ENCODE results near the gene GJC2. TPM values are rescaled to one million over a fixed set of nuclear protein-coding genes. Genes with fewer than 3 reads are reported as not detected.
"Not testable (repeated sequence)": the region's sequence is repeated elsewhere in the genome, so short reads cannot be mapped to it uniquely, and the experiment has no call there.

The GJC2 gene
- polyA plus RNA-seq, 3 donors, result 0.15 TPM; not detected in 2

DNA sequence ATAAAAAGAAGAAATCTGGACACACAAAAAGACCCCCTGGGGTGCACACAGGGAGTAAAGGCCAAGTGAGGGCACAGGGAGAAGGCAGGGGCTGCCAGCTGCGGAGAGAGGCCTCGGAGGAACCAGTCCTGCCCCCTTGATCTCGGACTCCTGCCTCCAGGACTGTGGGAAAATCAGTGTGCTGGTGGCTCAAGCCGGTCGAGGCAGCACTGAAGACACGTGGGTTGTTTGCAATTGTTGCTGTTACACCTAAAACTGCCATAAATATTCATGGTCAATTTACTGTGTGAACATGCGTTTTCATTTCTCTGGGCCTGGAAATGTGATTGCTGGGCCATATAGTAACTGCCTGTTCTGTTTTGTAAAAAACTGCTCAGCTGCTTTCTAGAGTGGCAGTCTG, 34.4 kb downstream of the GJC2 start:
- peak overlapping the region in 1 of 7 donors; percentile 66 for H3K27ac Mint-ChIP-seq
- Histone ChIP-seq H3K4me2 (replicated peaks; ENCODE audit: extremely low read depth, low read length, poor library complexity, severe bottlenecking) (no peak overlapping the region), H3K36me3 (replicated peaks in 1 of 2; ENCODE audit: control insufficient read depth in 1 of 2, insufficient read depth in 2 of 2, low read length in 2 of 2) (no peaks in the 10 kb centered on the region), H3K9ac (ENCODE audit: insufficient read depth, low read length, poor library complexity, severe bottlenecking) (no peak overlapping the region), H4K20me1 (ENCODE audit: insufficient read depth, low read length) (no peaks in the 10 kb centered on the region), H3K79me2 (ENCODE audit: insufficient read depth, low read length) (no peaks in the 10 kb centered on the region), H3K4me3 (replicated peaks in 1 of 3; ENCODE audit: low read depth in 2 of 3, low read length in 3 of 3) (no peak overlapping the region), H3K27ac (ENCODE audit: low read depth in 1 of 2, low read length in 2 of 2) (no peak overlapping the region), H3K27me3 (ENCODE audit: control insufficient read depth in 2 of 2, insufficient read depth in 2 of 2, low read length in 2 of 2) (no peaks in the 10 kb centered on the region), H3K9me3 (replicated peaks in 1 of 2; ENCODE audit: control insufficient read depth in 1 of 2, insufficient read depth in 1 of 2, low read length in 2 of 2) (no peaks in the 10 kb centered on the region), H3K4me1 (ENCODE audit: control insufficient read depth in 1 of 2, insufficient read depth in 2 of 2, low read length in 2 of 2) (peaks cover 6 to 8% of the 10 kb centered on the region in 2 donors), H2AFZ (ENCODE audit: insufficient read depth, low read depth, low read length, poor library complexity, severe bottlenecking) (no peak overlapping the region)
- WGBS (ENCODE audit: insufficient coverage), result 95% methylated on average over 7 of the region's 7 CpGs
- DNase-seq, result no peak
- TF ChIP-seq, protein P1, sequence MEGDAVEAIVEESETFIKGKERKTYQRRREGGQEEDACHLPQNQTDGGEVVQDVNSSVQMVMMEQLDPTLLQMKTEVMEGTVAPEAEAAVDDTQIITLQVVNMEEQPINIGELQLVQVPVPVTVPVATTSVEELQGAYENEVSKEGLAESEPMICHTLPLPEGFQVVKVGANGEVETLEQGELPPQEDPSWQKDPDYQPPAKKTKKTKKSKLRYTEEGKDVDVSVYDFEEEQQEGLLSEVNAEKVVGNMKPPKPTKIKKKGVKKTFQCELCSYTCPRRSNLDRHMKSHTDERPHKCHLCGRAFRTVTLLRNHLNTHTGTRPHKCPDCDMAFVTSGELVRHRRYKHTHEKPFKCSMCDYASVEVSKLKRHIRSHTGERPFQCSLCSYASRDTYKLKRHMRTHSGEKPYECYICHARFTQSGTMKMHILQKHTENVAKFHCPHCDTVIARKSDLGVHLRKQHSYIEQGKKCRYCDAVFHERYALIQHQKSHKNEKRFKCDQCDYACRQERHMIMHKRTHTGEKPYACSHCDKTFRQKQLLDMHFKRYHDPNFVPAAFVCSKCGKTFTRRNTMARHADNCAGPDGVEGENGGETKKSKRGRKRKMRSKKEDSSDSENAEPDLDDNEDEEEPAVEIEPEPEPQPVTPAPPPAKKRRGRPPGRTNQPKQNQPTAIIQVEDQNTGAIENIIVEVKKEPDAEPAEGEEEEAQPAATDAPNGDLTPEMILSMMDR (IDR thresholded peaks at IDR 0.05), result no peak
- H3K36me3 Mint-ChIP-seq, result peaks cover 0 to 4% of the 10 kb centered on the region in 2 donors
- peaks cover 7% of the 10 kb centered on the region for H3K4me1 Mint-ChIP-seq
- H3K9me3 Mint-ChIP-seq, result peaks cover 0 to 3% (median 1%) of the 10 kb centered on the region in 7 donors
- peaks cover 0 to 3% (median 0%) of the 10 kb centered on the region in 3 donors for H3K27me3 Mint-ChIP-seq (ENCODE audit: low read depth in 3 of 3)
- H3K4me3 Mint-ChIP-seq, result no peak overlapping the region
- intact Hi-C loops (cut with micrococcal nuclease), result no loop called here

DNA sequence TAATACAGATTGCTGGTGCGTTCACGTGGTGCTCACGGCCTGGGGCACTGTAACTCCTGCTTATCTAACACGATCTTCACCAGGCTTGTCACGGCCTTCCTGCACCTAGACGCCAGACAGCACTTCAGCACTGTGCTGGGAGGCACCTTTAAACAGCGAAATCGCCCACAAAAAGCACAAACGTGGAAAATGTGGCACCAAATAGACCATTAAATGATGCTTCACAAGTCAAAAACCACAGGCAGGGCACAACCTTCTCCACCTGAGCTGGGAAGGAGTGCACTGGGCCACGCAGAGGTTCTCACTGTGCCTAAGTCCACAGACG, 35.9 kb downstream of the GJC2 start:
- H3K4me3 Mint-ChIP-seq, result no peak overlapping the region
- Histone ChIP-seq H3K9me3 (replicated peaks in 1 of 2; ENCODE audit: control insufficient read depth in 1 of 2, insufficient read depth in 1 of 2, low read length in 2 of 2) (no peaks in the 10 kb centered on the region), H2AFZ (ENCODE audit: insufficient read depth, low read depth, low read length, poor library complexity, severe bottlenecking) (no peak overlapping the region), H3K27me3 (ENCODE audit: control insufficient read depth in 2 of 2, insufficient read depth in 2 of 2, low read length in 2 of 2) (no peaks in the 10 kb centered on the region), H3K9ac (ENCODE audit: insufficient read depth, low read length, poor library complexity, severe bottlenecking) (no peak overlapping the region), H3K4me1 (ENCODE audit: control insufficient read depth in 1 of 2, insufficient read depth in 2 of 2, low read length in 2 of 2) (no peaks in the 10 kb centered on the region), H3K79me2 (ENCODE audit: insufficient read depth, low read length) (no peaks in the 10 kb centered on the region), H3K27ac (ENCODE audit: low read depth in 1 of 2, low read length in 2 of 2) (no peak overlapping the region), H4K20me1 (ENCODE audit: insufficient read depth, low read length) (no peaks in the 10 kb centered on the region), H3K4me3 (replicated peaks in 1 of 3; ENCODE audit: low read depth in 2 of 3, low read length in 3 of 3) (no peak overlapping the region), H3K4me2 (replicated peaks; ENCODE audit: extremely low read depth, low read length, poor library complexity, severe bottlenecking) (no peak overlapping the region), H3K36me3 (replicated peaks in 1 of 2; ENCODE audit: control insufficient read depth in 1 of 2, insufficient read depth in 2 of 2, low read length in 2 of 2) (no peaks in the 10 kb centered on the region)
- no peaks in the 10 kb centered on the region for H3K4me1 Mint-ChIP-seq
- 87% methylated on average over 6 of the region's 11 CpGs for WGBS (ENCODE audit: insufficient coverage)
- DNase-seq, result no peak
- H3K9me3 Mint-ChIP-seq, result peaks cover 0 to 3% (median 1%) of the 10 kb centered on the region in 7 donors
- TF ChIP-seq, protein P1 (IDR thresholded peaks at IDR 0.05), result no peak
- H3K27me3 Mint-ChIP-seq (ENCODE audit: low read depth in 3 of 3), result peaks cover 0 to 3% (median 2%) of the 10 kb centered on the region in 3 donors
- intact Hi-C loops (cut with micrococcal nuclease), result no loop called here
- H3K36me3 Mint-ChIP-seq, result peaks cover 0 to 4% of the 10 kb centered on the region in 2 donors
- peak overlapping the region in 2 of 7 donors; percentile 17 to 51 for H3K27ac Mint-ChIP-seq

DNA sequence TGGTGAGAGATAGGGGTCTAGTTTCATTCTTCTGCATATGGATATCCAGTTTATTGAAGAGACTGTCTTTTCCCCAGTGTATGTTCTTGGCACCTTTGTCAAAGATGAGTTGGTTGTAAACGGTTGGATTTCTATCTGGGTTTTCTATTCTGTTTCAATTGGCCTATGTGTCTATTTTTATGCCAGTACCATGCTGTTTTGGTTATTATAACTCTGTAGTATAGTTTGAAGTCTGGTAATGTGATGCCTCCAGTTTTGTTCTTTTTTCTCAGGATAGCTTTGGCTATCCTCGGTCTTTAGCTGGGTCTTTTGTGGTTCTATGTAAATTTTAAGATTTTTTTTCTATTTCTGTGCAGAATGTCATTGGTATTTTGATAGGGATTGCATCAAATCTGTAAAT, 38.5 kb downstream of the GJC2 start:
- H3K79me2 ChIP-seq (ENCODE audit: insufficient read depth, low read length); H3K9ac ChIP-seq (ENCODE audit: insufficient read depth, low read length, poor library complexity, severe bottlenecking); H3K27me3 Mint-ChIP-seq (ENCODE audit: low read depth in 3 of 3); H3K9me3 ChIP-seq (replicated peaks in 1 of 2; ENCODE audit: control insufficient read depth in 1 of 2, insufficient read depth in 1 of 2, low read length in 2 of 2); H3K4me2 ChIP-seq (replicated peaks; ENCODE audit: extremely low read depth, low read length, poor library complexity, severe bottlenecking); H3K4me1 ChIP-seq (ENCODE audit: control insufficient read depth in 1 of 2, insufficient read depth in 2 of 2, low read length in 2 of 2); H3K9me3 Mint-ChIP-seq; H3K27ac ChIP-seq (ENCODE audit: low read depth in 1 of 2, low read length in 2 of 2); DNase-seq; H4K20me1 ChIP-seq (ENCODE audit: insufficient read depth, low read length); H3K27ac Mint-ChIP-seq; H3K36me3 Mint-ChIP-seq; H3K4me3 Mint-ChIP-seq; H3K4me1 Mint-ChIP-seq; H3K27me3 ChIP-seq (ENCODE audit: control insufficient read depth in 2 of 2, insufficient read depth in 2 of 2, low read length in 2 of 2); H3K36me3 ChIP-seq (replicated peaks in 1 of 2; ENCODE audit: control insufficient read depth in 1 of 2, insufficient read depth in 2 of 2, low read length in 2 of 2); H2AFZ ChIP-seq (ENCODE audit: insufficient read depth, low read depth, low read length, poor library complexity, severe bottlenecking); H3K4me3 ChIP-seq (replicated peaks in 1 of 3; ENCODE audit: low read depth in 2 of 3, low read length in 3 of 3); intact Hi-C loops (cut with micrococcal nuclease): not testable (repeated sequence)
- WGBS (ENCODE audit: insufficient coverage), result no CpG with 5 or more reads among the region's 2 CpGs

Measured in CD14-positive monocyte (primary cell).